ENCODE data around the gene TMEM63B.

- TF ChIP-seq TARDBP (IDR thresholded peaks at IDR 0.05) = no peak
- no peak for TF ChIP-seq FOXM1 (IDR thresholded peaks at IDR 0.05; ENCODE audit: borderline replicate concordance)
- no peak for TF ChIP-seq ARNT (IDR thresholded peaks at IDR 0.05)
- TF ChIP-seq SP1 (IDR thresholded peaks at IDR 0.05) = no peak
- TF ChIP-seq ZNF384 (IDR thresholded peaks at IDR 0.05) = no peak
- TF ChIP-seq FOXK2 (IDR thresholded peaks at IDR 0.05) = no peak
- TF ChIP-seq HDGF (IDR thresholded peaks at IDR 0.05; ENCODE audit: borderline replicate concordance) = no peak
- TF ChIP-seq ELF4 (IDR thresholded peaks at IDR 0.05) = no peak
- no peak for TF ChIP-seq LEF1 (IDR thresholded peaks at IDR 0.05; ENCODE audit: borderline replicate concordance)
Measured at GRCh38 chr6:44152109-44152461, 24.7 kb downstream of the TMEM63B start.
